ENCODE data around the gene PAX7.
"Not testable (repeated sequence)": the region's sequence is repeated elsewhere in the genome, so short reads cannot be mapped to it uniquely, and the experiment has no call there.

GRCh38 chr1:18767576-18767975 lies 136.9 kb downstream of the PAX7 start:
- TF ChIP-seq POLR2A, EP300 (IDR thresholded peaks at IDR 0.05): not testable (repeated sequence)
- TF ChIP-seq, protein P1, sequence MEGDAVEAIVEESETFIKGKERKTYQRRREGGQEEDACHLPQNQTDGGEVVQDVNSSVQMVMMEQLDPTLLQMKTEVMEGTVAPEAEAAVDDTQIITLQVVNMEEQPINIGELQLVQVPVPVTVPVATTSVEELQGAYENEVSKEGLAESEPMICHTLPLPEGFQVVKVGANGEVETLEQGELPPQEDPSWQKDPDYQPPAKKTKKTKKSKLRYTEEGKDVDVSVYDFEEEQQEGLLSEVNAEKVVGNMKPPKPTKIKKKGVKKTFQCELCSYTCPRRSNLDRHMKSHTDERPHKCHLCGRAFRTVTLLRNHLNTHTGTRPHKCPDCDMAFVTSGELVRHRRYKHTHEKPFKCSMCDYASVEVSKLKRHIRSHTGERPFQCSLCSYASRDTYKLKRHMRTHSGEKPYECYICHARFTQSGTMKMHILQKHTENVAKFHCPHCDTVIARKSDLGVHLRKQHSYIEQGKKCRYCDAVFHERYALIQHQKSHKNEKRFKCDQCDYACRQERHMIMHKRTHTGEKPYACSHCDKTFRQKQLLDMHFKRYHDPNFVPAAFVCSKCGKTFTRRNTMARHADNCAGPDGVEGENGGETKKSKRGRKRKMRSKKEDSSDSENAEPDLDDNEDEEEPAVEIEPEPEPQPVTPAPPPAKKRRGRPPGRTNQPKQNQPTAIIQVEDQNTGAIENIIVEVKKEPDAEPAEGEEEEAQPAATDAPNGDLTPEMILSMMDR (IDR thresholded peaks at IDR 0.05) = not testable (repeated sequence)
